DMS53 (cell line): ENCODE results near the gene PEX19.
A peak's percentile ranks its signal among the peaks of the same experiment; 100 is the strongest.
"Not testable (repeated sequence)": the region's sequence is repeated elsewhere in the genome, so short reads cannot be mapped to it uniquely, and the experiment has no call there.

Source experiments
- DNase-seq: peaks from one replicate; lab custom pipeline; 2025; lab: John Stamatoyannopoulos, UW

PEX19 gene

GRCh38 chr1:160284782-160285344, at the start of gene PEX19:
Gene PEX19, minus strand, starts transcription at chr1:160285133. Its CDS starts 9 bp downstream, at chr1:160285124.
- peak; percentile 96 for DNase-seq

- DNase-seq, result no peak
Observed at GRCh38 chr1:160332516-160332915, 47.6 kb upstream of the PEX19 start.

GRCh38 chr1:160330119-160330518, 45.2 kb upstream of the PEX19 start:
- DNase-seq, result peak; percentile 60

GRCh38 chr1:160328184-160328583, 43.3 kb upstream of the PEX19 start:
- DNase-seq, result no peak

GRCh38 chr1:160326418-160326817, 41.5 kb upstream of the PEX19 start:
- DNase-seq, result no peak

GRCh38 chr1:160325252-160325651, 40.3 kb upstream of the PEX19 start:
- peak; percentile 97 for DNase-seq

- DNase-seq, result no peak
Observed at GRCh38 chr1:160322831-160323230, 37.9 kb upstream of the PEX19 start.

GRCh38 chr1:160315359-160315758, 30.4 kb upstream of the PEX19 start:
- no peak for DNase-seq

- no peak for DNase-seq
Observed at GRCh38 chr1:160309571-160309970, 24.6 kb upstream of the PEX19 start.

- DNase-seq, result no peak
Observed at GRCh38 chr1:160309185-160309557, 24.2 kb upstream of the PEX19 start.

GRCh38 chr1:160308451-160309184, 23.7 kb upstream of the PEX19 start:
- DNase-seq, result no peak

- DNase-seq, result no peak
Observed at GRCh38 chr1:160307118-160307791, 22.3 kb upstream of the PEX19 start.

- DNase-seq, result no peak
Observed at GRCh38 chr1:160300173-160300572, 15.2 kb upstream of the PEX19 start.

GRCh38 chr1:160296036-160296435, 11.1 kb upstream of the PEX19 start:
- DNase-seq, result no peak

GRCh38 chr1:160293020-160293968, 8.4 kb upstream of the PEX19 start:
- no peak for DNase-seq

GRCh38 chr1:160291248-160292220, 6.6 kb upstream of the PEX19 start:
- DNase-seq, result peak; percentile 85

GRCh38 chr1:160287769-160288168, 2.8 kb upstream of the PEX19 start:
- DNase-seq, result not testable (repeated sequence)

GRCh38 chr1:160285506-160285905, 573 bp upstream of the PEX19 start:
- no peak for DNase-seq

- DNase-seq, result peak; percentile 42
Observed at GRCh38 chr1:160284220-160284781, 632 bp downstream of the PEX19 start.

- no peak for DNase-seq
Observed at GRCh38 chr1:160282807-160283206, 2.1 kb downstream of the PEX19 start.

GRCh38 chr1:160277987-160278386, 6.9 kb downstream of the PEX19 start:
- DNase-seq, result no peak
